Measurements from ENCODE around the gene MOGAT2. TPM values are rescaled to one million over a fixed set of nuclear protein-coding genes. Genes with fewer than 3 reads are reported as not detected.

The MOGAT2 gene
- total and polyA plus RNA-seq, 2 of the 4 experiments (the other 2 are of a cell fraction) = not detected

DNA sequence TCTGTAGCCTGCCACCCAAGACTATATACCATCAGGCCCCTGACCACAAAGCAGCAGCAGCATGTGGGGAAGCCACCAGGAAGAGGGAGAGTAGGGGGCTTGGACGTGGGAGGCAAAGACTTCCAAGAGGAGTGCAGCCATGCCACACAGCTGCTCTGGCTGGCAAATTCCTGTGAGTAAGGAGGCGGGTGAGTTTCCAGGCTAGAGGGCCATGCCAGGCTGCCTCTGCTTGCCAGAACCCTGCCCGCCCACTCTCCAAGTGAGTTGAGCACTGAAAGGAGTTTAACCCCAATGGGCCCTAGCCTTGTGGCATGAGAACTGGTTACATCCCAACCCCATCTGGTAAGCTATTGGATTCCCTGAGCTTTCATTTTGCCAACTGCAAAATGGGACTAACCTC lies 46.2 kb downstream of the MOGAT2 start:
- no peak for TF ChIP-seq POLR2A (IDR thresholded peaks at IDR 0.05; ENCODE audit: low read depth, low read length)
- TF ChIP-seq, protein P1, sequence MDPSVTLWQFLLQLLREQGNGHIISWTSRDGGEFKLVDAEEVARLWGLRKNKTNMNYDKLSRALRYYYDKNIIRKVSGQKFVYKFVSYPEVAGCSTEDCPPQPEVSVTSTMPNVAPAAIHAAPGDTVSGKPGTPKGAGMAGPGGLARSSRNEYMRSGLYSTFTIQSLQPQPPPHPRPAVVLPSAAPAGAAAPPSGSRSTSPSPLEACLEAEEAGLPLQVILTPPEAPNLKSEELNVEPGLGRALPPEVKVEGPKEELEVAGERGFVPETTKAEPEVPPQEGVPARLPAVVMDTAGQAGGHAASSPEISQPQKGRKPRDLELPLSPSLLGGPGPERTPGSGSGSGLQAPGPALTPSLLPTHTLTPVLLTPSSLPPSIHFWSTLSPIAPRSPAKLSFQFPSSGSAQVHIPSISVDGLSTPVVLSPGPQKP (IDR thresholded peaks at IDR 0.05; ENCODE audit: borderline replicate concordance, low read depth, low read length) = no peak
- TF ChIP-seq, protein P2, sequence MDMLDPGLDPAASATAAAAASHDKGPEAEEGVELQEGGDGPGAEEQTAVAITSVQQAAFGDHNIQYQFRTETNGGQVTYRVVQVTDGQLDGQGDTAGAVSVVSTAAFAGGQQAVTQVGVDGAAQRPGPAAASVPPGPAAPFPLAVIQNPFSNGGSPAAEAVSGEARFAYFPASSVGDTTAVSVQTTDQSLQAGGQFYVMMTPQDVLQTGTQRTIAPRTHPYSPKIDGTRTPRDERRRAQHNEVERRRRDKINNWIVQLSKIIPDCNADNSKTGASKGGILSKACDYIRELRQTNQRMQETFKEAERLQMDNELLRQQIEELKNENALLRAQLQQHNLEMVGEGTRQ (IDR thresholded peaks at IDR 0.05; ENCODE audit: low read depth, low read length) = no peak
- TF ChIP-seq MAFK (IDR thresholded peaks at IDR 0.05; ENCODE audit: low read depth, low read length) = no peak
- no peak for TF ChIP-seq BHLHE40 (IDR thresholded peaks at IDR 0.05; ENCODE audit: low read depth, low read length)
- no peak for TF ChIP-seq RAD21 (IDR thresholded peaks at IDR 0.05; ENCODE audit: low read length)
- 100% methylated on average over 1 of the region's 3 CpGs; no CpG with 5 or more reads in 1 of the 2 experiments for WGBS, 2 experiments (ENCODE audit: extremely low coverage in 2 of 2, insufficient read length in 1 of 2)
- no peaks in the 10 kb centered on the region for H4K20me1 ChIP-seq (ENCODE audit: insufficient read depth, low read length)
- H2BK20ac ChIP-seq (ENCODE audit: low read depth, low read length) = no peak overlapping the region
- intact Hi-C loops (cut with micrococcal nuclease) = no loop called here
- POLR2A ChIA-PET (ENCODE audit: unreplicated experiment) = no interaction called here
- no peak overlapping the region for H3K9ac ChIP-seq (ENCODE audit: low read depth, low read length)
- H3K4me2 ChIP-seq (ENCODE audit: low read depth, low read length) = no peak overlapping the region
- H2AK9ac ChIP-seq (replicated peaks; ENCODE audit: low read depth, low read length, poor library complexity) = no peak overlapping the region
- H2BK5ac ChIP-seq (ENCODE audit: low read depth, low read length, poor library complexity, severe bottlenecking) = no peak overlapping the region
- DNase-seq (no peak), ATAC-seq (ENCODE audit: low read depth) (no peak)
- H4K8ac ChIP-seq (ENCODE audit: low read depth in 2 of 2, low read length in 2 of 2) = no peak overlapping the region
- H4K5ac ChIP-seq (ENCODE audit: low read depth, low read length) = no peak overlapping the region
- H3K4me3 ChIP-seq (ENCODE audit: insufficient read depth, low read depth, low read length) = no peak overlapping the region
- no peaks in the 10 kb centered on the region for H3K9me3 ChIP-seq (ENCODE audit: control insufficient read depth, insufficient read depth, low read length)
- H3K14ac ChIP-seq (replicated peaks; ENCODE audit: low read depth, low read length) = no peak overlapping the region
- peaks cover 8% of the 10 kb centered on the region for H3K4me1 ChIP-seq (ENCODE audit: control insufficient read depth, insufficient read depth, low read length)
- CTCF ChIA-PET = no interaction called here
- no peak overlapping the region for H3K23ac ChIP-seq (ENCODE audit: low read depth, low read length)
- no peak overlapping the region for H3K56ac ChIP-seq (ENCODE audit: extremely low read depth, insufficient read depth, low read length)
- no peaks in the 10 kb centered on the region; the same call in 1 of the 2 replicates for H3K9me1 ChIP-seq (ENCODE audit: insufficient read depth, low read length)
- in situ Hi-C loops (cut with MboI; ENCODE audit: low sequenced_read_pairs) = no loop called here
- H2BK15ac ChIP-seq (ENCODE audit: low read depth, low read length) = no peak overlapping the region
- no peak overlapping the region for H2AFZ ChIP-seq (replicated peaks; ENCODE audit: low read length, poor library complexity)
- no peak overlapping the region; the same call in 1 of the 2 replicates for H2AK5ac ChIP-seq (ENCODE audit: low read depth, low read length)
- H3K4ac ChIP-seq (ENCODE audit: low read depth, low read length) = no peak overlapping the region
- no peak overlapping the region for H3K27ac ChIP-seq (ENCODE audit: insufficient read depth, low read length)
- BruUV-seq (replicated peaks) = no TSS peak
- H2BK120ac ChIP-seq (ENCODE audit: low read depth, low read length) = no peak overlapping the region
- H3K36me3 ChIP-seq (ENCODE audit: control insufficient read depth, insufficient read depth, low read length) = no peaks in the 10 kb centered on the region
- peaks cover 25% of the 10 kb centered on the region for H3K27me3 ChIP-seq (ENCODE audit: control insufficient read depth, insufficient read depth, low read length)
- H3K79me1 ChIP-seq (ENCODE audit: low read depth in 1 of 2, low read length in 2 of 2) = no peaks in the 10 kb centered on the region
- dilution Hi-C loops (cut with HindIII; ENCODE audit: low sequenced_read_pairs, unreplicated experiment) = no loop called here
- H3K18ac ChIP-seq (ENCODE audit: low read depth, low read length) = no peak overlapping the region
- no peak overlapping the region for H4K91ac ChIP-seq (ENCODE audit: insufficient read depth, low read depth, low read length)
